GM18499 (cell line): ENCODE results near the gene MCOLN1.

Experiments
- ATAC-seq: cut with Tn5 transposase; IDR thresholded peaks from one replicate; pipeline ENCODE4 v1.9.1; 2021; ENCODE audit warnings: moderate number of reproducible peaks; ENCODE audit not compliant: insufficient read depth, unreplicated experiment

Gene MCOLN1

GRCh38 chr19:7522072-7522922, at the start of gene MCOLN1:
Gene MCOLN1 (plus strand): TSS chr19:7522624. CDS start chr19:7522751, 127 bp downstream.
- no peak for ATAC-seq

- no peak for ATAC-seq
Observed at GRCh38 chr19:7475665-7476064, 46.8 kb upstream of the MCOLN1 start.

- ATAC-seq: no peak
Observed at GRCh38 chr19:7476241-7476640, 46.2 kb upstream of the MCOLN1 start.

GRCh38 chr19:7476777-7477494, 45.5 kb upstream of the MCOLN1 start:
- ATAC-seq: no peak

GRCh38 chr19:7477758-7478157, 44.7 kb upstream of the MCOLN1 start:
- ATAC-seq: no peak

GRCh38 chr19:7478173-7478842, 44.1 kb upstream of the MCOLN1 start:
- no peak for ATAC-seq

- no peak for ATAC-seq
Observed at GRCh38 chr19:7478843-7479227, 43.6 kb upstream of the MCOLN1 start.

- ATAC-seq: no peak
Observed at GRCh38 chr19:7480222-7480969, 42.0 kb upstream of the MCOLN1 start.

GRCh38 chr19:7480970-7481255, 41.5 kb upstream of the MCOLN1 start:
- ATAC-seq: no peak

- no peak for ATAC-seq
Observed at GRCh38 chr19:7482584-7483439, 39.6 kb upstream of the MCOLN1 start.

GRCh38 chr19:7483720-7484201, 38.7 kb upstream of the MCOLN1 start:
- ATAC-seq: no peak

GRCh38 chr19:7486923-7487322, 35.5 kb upstream of the MCOLN1 start:
- no peak for ATAC-seq

- ATAC-seq: no peak
Observed at GRCh38 chr19:7488736-7489353, 33.6 kb upstream of the MCOLN1 start, which contains the start of gene PEX11G. Gene PEX11G (minus strand): TSS chr19:7489035. CDS start chr19:7489010, 25 bp downstream.

GRCh38 chr19:7489609-7490044, 32.8 kb upstream of the MCOLN1 start:
- ATAC-seq: no peak

GRCh38 chr19:7492142-7492541, 30.3 kb upstream of the MCOLN1 start:
- ATAC-seq: no peak

- ATAC-seq: no peak
Observed at GRCh38 chr19:7492558-7492957, 29.9 kb upstream of the MCOLN1 start.

- ATAC-seq: no peak
Observed at GRCh38 chr19:7494416-7495098, 27.9 kb upstream of the MCOLN1 start.

- ATAC-seq: no peak
Observed at GRCh38 chr19:7497292-7497691, 25.1 kb upstream of the MCOLN1 start.
